Hematopoietic multipotent progenitor cell treated with erythropoietin and hydrocortisone succinate and interleukin-3 and kit ligand, for 4 days (in vitro differentiated cells): Measurements from ENCODE around the gene UBE3B.
A peak's percentile ranks its signal among the peaks of the same experiment; 100 is the strongest.
"Not testable (repeated sequence)": the region's sequence is repeated elsewhere in the genome, so short reads cannot be mapped to it uniquely, and the experiment has no call there.

Experiments used
- DNase-seq: peaks from one replicate; pipeline ENCODE4 v3.0.0-alpha.2; 2015

Gene UBE3B

GRCh38 chr12:109449845-109450532, 27.4 kb upstream of the UBE3B start:
- no peak for DNase-seq

- DNase-seq = peak; percentile 15
These were observed 26.5 kb upstream of the UBE3B start for GRCh38 chr12:109450980-109451379.

DNA sequence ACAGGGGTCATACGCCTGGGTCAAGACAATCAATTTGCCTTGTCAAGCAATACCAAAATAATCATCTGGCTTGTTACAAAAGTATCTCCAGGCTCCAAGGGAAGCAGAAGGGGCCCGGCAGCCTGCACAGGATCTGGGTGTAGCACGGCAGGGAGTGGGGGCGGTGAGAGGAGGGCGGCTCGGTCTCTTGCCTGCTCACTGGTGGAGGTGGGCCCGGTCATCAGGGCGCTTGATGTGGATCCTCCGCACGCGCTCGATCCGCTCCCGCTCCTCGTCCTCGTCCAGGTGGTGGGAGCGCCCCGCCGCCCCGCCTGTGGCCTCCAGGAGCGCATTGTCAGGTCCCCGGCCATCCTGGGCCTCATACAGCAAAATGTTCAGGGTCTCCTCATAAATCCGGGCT, 26.0 kb upstream of the UBE3B start:
- no peak for DNase-seq

- DNase-seq = no peak
These were observed 24.9 kb upstream of the UBE3B start for GRCh38 chr12:109452489-109452888.

- no peak for DNase-seq
These were observed 21.7 kb upstream of the UBE3B start for GRCh38 chr12:109455706-109456105.

DNA sequence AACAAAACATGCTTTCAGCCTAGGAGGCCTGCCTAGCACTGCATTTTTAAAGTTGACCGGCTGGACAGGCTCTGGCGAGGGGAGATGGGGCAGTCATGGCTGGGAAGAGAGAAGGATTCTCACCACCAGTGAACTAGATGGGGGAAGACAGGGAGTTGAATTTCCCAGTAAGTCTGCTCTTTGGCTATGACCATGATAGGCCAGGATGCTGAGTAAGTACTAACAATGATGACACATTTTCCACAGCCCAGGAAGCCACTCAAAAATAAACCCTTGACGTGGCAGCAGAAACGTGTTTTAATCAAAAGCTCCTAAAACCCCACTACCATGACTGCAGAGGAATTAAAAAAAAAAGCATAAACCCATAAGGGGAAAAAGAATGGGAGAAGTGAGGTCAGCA, 19.3 kb upstream of the UBE3B start:
- no peak for DNase-seq

- DNase-seq = no peak
These were observed 18.6 kb upstream of the UBE3B start for GRCh38 chr12:109458771-109459208.

DNA sequence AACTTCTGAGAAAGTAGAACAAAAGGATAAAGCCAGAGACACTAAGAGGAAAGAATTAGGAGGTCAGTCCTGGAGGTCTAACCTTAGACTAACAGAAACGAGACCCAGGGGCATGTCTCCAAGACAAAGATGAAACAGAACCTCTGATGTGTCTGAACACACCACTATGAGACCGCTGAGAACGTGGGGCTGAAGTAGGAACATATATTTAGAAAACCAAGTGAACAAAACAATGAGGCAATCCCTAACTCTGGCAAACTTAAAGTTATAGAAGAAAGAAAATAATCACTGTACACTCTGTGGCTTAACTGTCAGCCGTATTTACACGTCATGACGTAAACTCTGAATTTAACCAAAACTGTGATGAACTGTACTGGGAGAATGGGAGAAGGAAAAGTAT, 18.2 kb upstream of the UBE3B start:
- no peak for DNase-seq

GRCh38 chr12:109460538-109460937, 16.9 kb upstream of the UBE3B start:
- DNase-seq = no peak

- DNase-seq = peak; percentile 76
These were observed 16.2 kb upstream of the UBE3B start for GRCh38 chr12:109461049-109461845.

DNA sequence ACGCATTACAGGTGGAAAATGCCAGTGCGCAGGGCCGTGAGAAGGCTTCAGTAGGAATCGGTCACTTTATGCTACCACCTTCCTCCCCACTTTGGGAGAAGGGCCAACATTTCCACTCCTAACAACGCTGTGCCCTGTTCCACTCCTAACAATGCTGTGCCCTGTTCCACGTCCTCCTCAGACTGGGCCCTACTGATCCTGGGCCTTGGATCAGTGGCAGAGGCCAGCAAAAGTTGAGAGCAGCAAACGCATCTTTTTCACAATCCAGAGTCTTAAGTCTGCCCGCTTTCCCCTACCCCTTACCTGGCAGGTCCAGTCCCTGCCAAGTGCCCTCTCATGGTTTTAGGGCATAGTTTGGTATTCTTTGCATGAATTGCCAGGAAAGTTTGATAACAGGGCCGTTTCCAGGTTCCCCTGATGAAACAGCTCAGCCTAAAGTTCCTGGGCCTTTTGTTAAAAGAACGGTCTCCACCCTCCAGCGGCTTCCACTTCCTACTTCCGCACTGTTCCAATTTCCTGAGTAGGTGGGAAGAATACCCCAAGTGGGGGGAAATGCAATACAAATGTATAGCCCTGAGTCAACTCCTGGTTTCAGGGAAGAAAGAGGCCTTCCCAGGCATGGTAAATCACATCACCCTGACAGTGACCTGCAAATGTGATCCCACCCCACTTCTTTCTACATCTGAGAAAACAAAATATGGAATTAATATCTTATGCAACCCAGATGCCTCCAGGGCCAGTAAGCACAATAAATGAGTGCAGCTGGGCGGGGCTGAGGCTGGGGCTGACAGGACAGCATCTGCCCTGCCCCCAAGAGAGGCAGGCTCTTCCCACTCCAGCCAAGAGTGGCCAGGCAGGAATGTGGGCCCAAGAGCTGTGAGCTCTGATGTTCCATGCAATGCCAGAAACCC, 15.3 kb upstream of the UBE3B start:
- no peak for DNase-seq

DNA sequence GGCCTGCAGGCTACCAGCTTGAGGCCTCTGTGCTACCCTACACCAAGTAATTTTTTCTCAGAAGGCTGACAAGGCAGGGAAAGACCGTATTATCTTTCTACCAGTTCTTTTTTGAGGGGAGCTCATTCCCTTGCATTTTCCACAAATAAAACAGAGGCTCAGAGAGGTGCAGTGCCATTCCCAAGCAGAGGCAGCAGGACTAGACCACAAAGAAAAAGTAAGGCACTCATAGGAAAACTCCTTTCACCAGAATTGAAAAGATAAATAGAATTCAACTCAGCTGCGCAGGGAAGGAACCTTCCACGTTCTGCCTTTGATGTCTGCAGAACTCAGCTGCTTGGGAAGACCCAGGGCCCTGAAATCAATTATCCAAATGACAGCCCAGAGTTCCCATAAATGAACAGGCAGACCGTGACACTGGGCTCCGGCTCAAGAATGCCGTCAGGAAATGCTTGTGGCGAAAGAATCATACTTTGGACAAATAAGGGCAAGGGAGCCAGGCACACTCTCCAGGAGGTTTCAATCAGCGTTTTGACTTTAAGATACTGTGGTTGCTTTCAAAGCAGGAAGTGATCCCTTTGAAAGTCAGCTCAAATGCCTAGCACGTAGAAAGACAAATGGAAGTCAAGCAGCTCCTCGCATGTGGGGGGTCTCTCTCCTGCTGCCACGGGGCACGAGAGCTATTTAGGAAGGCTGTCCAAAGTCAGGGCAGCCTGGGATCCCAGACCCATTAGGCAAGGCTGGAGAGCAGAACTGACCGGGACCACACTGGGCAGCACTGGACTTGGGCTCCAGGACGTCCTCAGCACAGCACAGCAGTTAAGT, 14.4 kb upstream of the UBE3B start:
- peak; percentile 38 for DNase-seq

DNA sequence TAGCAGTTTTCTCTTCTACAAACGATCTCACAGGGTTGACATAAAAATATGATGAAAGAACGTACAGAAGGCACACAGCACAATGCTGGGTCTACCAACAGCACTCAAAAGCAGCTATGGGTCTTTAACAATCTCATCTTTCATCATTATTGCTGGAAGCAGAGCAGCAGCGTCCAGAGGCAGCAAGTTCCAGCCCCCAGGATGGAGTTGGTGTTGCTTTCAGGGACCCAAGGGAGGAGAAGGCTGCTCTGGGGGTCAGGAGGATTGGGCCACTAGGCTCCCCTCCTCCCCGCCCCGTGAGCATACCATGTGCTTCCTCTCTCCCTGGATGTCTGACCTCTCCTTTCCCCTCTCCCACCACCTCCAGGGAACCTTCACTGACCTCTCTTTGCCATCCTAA, 13.7 kb upstream of the UBE3B start:
- no peak for DNase-seq

DNA sequence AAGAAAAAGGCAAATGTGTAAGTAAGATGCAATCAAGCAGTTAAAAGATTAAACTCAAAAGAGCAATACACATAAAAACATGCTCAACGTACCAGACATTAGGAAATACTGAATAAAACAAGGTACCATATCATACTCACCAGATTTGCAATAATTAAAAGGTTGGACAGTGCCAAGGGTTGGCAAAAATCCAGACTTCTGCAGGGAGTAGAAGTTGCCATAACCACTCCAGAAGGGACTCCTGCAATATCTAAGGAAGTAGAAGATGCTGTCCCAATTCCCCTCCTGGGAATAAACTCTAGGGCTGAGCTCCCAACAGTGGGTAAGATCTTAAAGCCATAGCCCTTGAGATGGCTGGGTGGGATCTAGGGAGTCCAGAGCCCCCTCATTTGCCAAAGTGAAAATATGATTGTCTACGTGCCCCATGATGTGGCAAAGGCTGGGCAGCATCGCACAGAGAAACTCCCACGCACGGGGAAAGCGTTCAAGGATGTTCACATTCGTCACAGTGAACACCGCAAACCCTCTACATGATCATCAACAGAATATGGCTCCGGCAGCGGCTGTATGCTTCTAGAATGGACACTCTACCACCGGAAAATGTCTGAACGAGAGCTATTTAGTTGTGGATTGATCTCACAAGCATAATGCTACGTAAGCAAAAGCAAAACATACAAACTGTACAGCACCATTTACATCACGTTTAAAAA, 12.6 kb upstream of the UBE3B start:
- no peak for DNase-seq

- DNase-seq = no peak
These were observed 11.1 kb upstream of the UBE3B start for GRCh38 chr12:109466305-109466704.

DNA sequence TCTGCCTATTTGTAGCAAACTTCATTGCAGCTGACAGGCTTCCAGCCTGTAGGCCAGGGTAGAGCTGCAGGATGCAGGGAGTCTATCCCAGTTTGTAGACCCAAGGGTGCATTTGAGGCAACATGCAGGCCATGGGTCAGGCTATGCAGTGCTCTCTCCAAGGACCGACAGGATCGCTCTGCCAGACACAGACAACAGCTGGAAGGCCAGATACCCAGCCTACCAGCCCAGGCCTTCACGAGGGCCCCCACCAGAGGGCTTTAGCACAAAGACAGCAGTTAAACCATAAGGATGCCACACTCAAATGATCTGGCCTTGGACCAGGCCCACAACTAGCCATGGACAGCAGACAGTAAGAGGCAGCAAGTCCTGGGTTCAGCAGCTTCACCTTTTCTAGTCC, 10.6 kb upstream of the UBE3B start:
- DNase-seq = no peak

- peak; percentile 80 for DNase-seq
These were observed 9.3 kb upstream of the UBE3B start for GRCh38 chr12:109467978-109468676.

GRCh38 chr12:109469517-109469916, 7.9 kb upstream of the UBE3B start:
- no peak for DNase-seq

GRCh38 chr12:109473006-109473405, 4.4 kb upstream of the UBE3B start:
- no peak for DNase-seq

DNA sequence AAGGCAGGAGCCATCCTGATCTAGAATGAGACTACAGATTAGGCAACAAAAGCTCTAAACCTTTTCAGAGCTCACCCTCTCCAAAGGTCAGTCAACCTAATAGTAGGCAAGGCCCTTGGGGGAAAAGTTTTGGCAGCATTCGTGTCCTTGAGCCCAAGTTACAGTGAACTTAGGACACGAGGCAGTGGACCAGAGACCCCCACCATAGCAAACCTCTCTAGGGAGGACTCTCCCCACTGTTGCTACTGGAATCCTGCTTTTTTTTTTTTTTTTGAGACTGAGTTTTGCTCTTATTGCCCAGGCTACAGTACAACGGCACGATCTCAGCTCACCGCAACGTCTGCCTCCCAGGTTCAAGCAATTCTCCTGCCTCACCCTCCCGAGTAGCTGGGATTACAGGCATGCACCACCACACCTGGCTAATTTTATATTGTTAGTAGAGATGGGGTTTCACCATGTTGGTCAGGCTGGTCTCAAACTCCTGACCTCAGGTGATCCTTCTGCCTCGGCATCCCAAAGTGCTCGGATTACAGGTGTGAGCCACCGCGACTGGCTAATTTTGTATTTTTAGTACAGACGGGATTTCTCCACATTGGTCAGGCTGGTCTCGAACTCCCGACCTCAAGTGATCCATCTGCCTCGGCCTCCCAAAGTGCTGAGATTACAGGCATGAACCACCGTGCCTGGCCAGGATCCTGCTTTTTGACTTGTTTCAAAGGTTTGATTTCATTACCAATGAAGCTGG, 3.7 kb upstream of the UBE3B start:
- not testable (repeated sequence) for DNase-seq
